Measurements from ENCODE around the gene CSPG4. TPM values are rescaled to one million over a fixed set of nuclear protein-coding genes. Genes with fewer than 3 reads are reported as not detected.

CSPG4 gene
- total and polyA plus RNA-seq, 10 of the 15 experiments (the other 5 are each of a cell fraction or from before 2014, with no cell fraction given) = 0.02 to 2.2 (median 0.76) TPM

- TF ChIP-seq MAX (IDR thresholded peaks at IDR 0.05; ENCODE audit: low read depth, low read length) = no peak
- TF ChIP-seq CBFB (IDR thresholded peaks at IDR 0.05; ENCODE audit: low read depth) = 0 out of 2 replicates have a peak, but pooled peaks have one; percentile 6
Observed at GRCh38 chr15:75696311-75696720, 16.3 kb downstream of the CSPG4 start (continued).

GRCh38 chr15:75695634-75696310 is 16.9 kb downstream of the CSPG4 start:
- no peaks in the 10 kb centered on the region for H3K27me3 ChIP-seq (replicated peaks in 1 of 2; ENCODE audit: control insufficient read depth in 2 of 2, insufficient read depth in 2 of 2, low read length in 1 of 2)
- H4K20me1 ChIP-seq (ENCODE audit: control insufficient read depth, insufficient read depth) = no peaks in the 10 kb centered on the region
- H3K27ac ChIP-seq (ENCODE audit: control insufficient read depth, insufficient read depth) = peak overlapping the region; percentile 70
- ATAC-seq (peak; percentile 38), FAIRE-seq (peak; percentile 13), DNase-seq (ENCODE audit: low read depth, low spot score) (no peak)
- 20% methylated on average over 7 of the region's 7 CpGs for WGBS (ENCODE audit: insufficient coverage, insufficient replicate concordance, low lambda C conversion rate, missing lambda C conversion rate)
- H3K4me2 ChIP-seq (ENCODE audit: control insufficient read depth, insufficient read depth) = peak overlapping the region; percentile 3
- H3K9me3 ChIP-seq (replicated peaks; ENCODE audit: control insufficient read depth, insufficient read depth, low read length) = no peaks in the 10 kb centered on the region
- ChIA-PET SMC1A (ENCODE audit: uncharacterized antibody, unreplicated experiment) (no interaction called here), CTCF (interaction anchor here (0.5 to 0.8 kb wide), 2 partner anchors 9 to 652 kb away, joined by 4 to 6 read pairs; no protein-coding TSS in a partner anchor), POLR2A (no interaction called here), RAD21 (ENCODE audit: unreplicated experiment) (interaction anchor here (1.1 to 1.5 kb wide), 2 partner anchors 22 to 56 kb away, joined by 3 read pairs; partner anchors contain the start of gene IMP3)
- peaks cover 47% of the 10 kb centered on the region for H3K4me1 ChIP-seq (ENCODE audit: control insufficient read depth, insufficient read depth, low read length)
- no peak overlapping the region for H3K4me3 ChIP-seq
- in situ Hi-C loops (cut with MboI) = no loop called here
- intact Hi-C loops (cut with micrococcal nuclease; ENCODE audit: unreplicated experiment) = no loop called here
- peak overlapping the region; percentile 46 for H3K9ac ChIP-seq (ENCODE audit: control insufficient read depth, insufficient read depth, low read length)
- no TSS peak for BruUV-seq (replicated peaks)
- no peaks in the 10 kb centered on the region for H3K79me2 ChIP-seq (ENCODE audit: control insufficient read depth, insufficient read depth, low read length)
- H3K36me3 ChIP-seq (ENCODE audit: control insufficient read depth in 2 of 2, insufficient read depth in 2 of 2, low read length in 1 of 2) = no peaks in the 10 kb centered on the region
- peak overlapping the region; percentile 71 for H2AFZ ChIP-seq (ENCODE audit: control insufficient read depth, low read depth, low read length)
- TF ChIP-seq BMI1 (IDR thresholded peaks at IDR 0.05; ENCODE audit: borderline replicate concordance) (no peak), SREBF1 (IDR thresholded peaks at IDR 0.05; ENCODE audit: low read length) (no peak), CHD4 (IDR thresholded peaks at IDR 0.05) (0 out of 2 replicates have a peak, but pooled peaks have one; percentile 9), MTA3 (IDR thresholded peaks at IDR 0.05; ENCODE audit: borderline replicate concordance, low read length) (no peak; the same call in 1 of the 2 replicates), ZNF217 (IDR thresholded peaks at IDR 0.05) (no peak), PAX8 (IDR thresholded peaks at IDR 0.05) (no peak), RELA (IDR thresholded peaks at IDR 0.05; ENCODE audit: borderline replicate concordance, partially characterized antibody) (no peak), POLR2AphosphoS5 (IDR thresholded peaks at IDR 0.05; ENCODE audit: low read length) (no peak), ZNF24 (IDR thresholded peaks at IDR 0.05) (no peak), YY1 (IDR thresholded peaks at IDR 0.05; ENCODE audit: low read depth, low read length) (no peak), MLLT1 (IDR thresholded peaks at IDR 0.05) (no peak), MEF2B (IDR thresholded peaks at IDR 0.05; ENCODE audit: partially characterized antibody, poor library complexity, severe bottlenecking) (no peak), IRF4 (IDR thresholded peaks at IDR 0.05; ENCODE audit: low read depth, low read length) (no peak), ZBTB4 (CRISPR knock-in tag; IDR thresholded peaks at IDR 0.05) (no peak), SMARCA5 (IDR thresholded peaks at IDR 0.05) (peak; percentile 90), ELK1 (IDR thresholded peaks at IDR 0.05; ENCODE audit: low read depth, low read length) (no peak)
